NT2/D1 (cell line): Measurements from ENCODE around the gene BRINP1.

Source experiments
- SUZ12 ChIP-seq: IDR thresholded peaks from 2 replicates; pipeline ENCODE4 v1.6.1; 2011; ENCODE audit not compliant: insufficient read length, insufficient read depth; ENCODE audit errors: extremely low read depth
- ZNF274 ChIP-seq: IDR thresholded peaks from 2 replicates; pipeline ENCODE4 v1.6.1; 2011; ENCODE audit warnings: mild to moderate bottlenecking, low read depth, low read length

DNA sequence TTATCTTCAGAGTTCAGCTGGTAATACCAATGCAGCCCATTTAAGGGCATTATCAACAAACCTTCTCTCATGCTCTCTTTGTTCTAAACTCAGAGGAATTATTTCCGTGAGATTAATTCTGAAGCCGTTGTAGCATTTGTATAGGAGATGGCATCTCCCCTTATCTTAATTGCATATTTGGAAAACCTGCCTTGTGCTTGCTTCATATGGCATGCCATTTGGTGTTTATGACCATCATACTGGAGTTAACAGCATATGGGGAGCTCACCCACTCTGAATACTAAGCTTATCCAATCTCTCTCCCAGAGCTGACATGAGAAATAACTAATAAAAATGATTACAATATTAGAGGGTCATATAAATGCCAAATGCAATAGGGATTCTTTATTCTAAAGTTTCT lies 243.2 kb downstream of the BRINP1 start:
- TF ChIP-seq SUZ12 = no peak
- no peak for TF ChIP-seq ZNF274
